H9 (cell line): ENCODE results near the gene BST2. TPM values are rescaled to one million over a fixed set of nuclear protein-coding genes. Genes with fewer than 3 reads are reported as not detected.

Experiments used
- DNase-seq: peaks from one replicate; pipeline ENCODE4 v3.0.0-alpha.2; 2017
- H2AFZ ChIP-seq: one replicate; pipeline ENCODE4 v1.6.1; 2013; ENCODE audit warnings: mild to moderate bottlenecking, low read length, control low read depth, moderate library complexity
- H2AK5ac ChIP-seq: 2 replicates; pipeline ENCODE4 v1.6.1; 2013; ENCODE audit warnings: low read length, control low read depth, mixed read lengths; ENCODE audit not compliant: insufficient read length
- H2BK120ac ChIP-seq: one replicate; pipeline ENCODE4 v1.6.1; 2013; ENCODE audit warnings: low read depth, mild to moderate bottlenecking, low read length, control low read depth, inconsistent platforms; ENCODE audit not compliant: poor library complexity, severe bottlenecking
- H2BK12ac ChIP-seq: 2 replicates; pipeline ENCODE4 v1.6.1; 2013; ENCODE audit warnings: low read length, control low read depth, mixed read lengths, low read depth; ENCODE audit not compliant: insufficient read length
- H2BK15ac ChIP-seq: 2 replicates; pipeline ENCODE4 v1.6.1; 2013; ENCODE audit warnings: low read depth, low read length, control low read depth
- H2BK20ac ChIP-seq: one replicate; pipeline ENCODE4 v1.6.1; 2013; ENCODE audit warnings: low read depth, mild to moderate bottlenecking, low read length, control low read depth, inconsistent platforms; ENCODE audit not compliant: poor library complexity, severe bottlenecking
- H2BK5ac ChIP-seq: 2 replicates; pipeline ENCODE4 v1.6.1; 2013; ENCODE audit warnings: low read length, control low read depth, mixed read lengths; ENCODE audit not compliant: insufficient read length
- H3K14ac ChIP-seq: 2 replicates; pipeline ENCODE4 v1.6.1; 2013; ENCODE audit warnings: low read length, control low read depth; ENCODE audit not compliant: insufficient read depth
- H3K18ac ChIP-seq: 2 replicates; pipeline ENCODE4 v1.6.1; 2013; ENCODE audit warnings: low read depth, mild to moderate bottlenecking, mixed read lengths, low read length, control low read depth; ENCODE audit not compliant: insufficient read length
- H3K23ac ChIP-seq: 2 replicates; pipeline ENCODE4 v1.6.1; 2013; ENCODE audit warnings: low read length, control low read depth, mixed read lengths, low read depth; ENCODE audit not compliant: insufficient read length
- H3K23me2 ChIP-seq: 2 replicates; pipeline ENCODE4 v1.6.1; 2013; ENCODE audit warnings: low read depth, mild to moderate bottlenecking, mixed read lengths, low read length, control low read depth; ENCODE audit not compliant: insufficient read length, poor library complexity, severe bottlenecking
- H3K27ac ChIP-seq: 2 replicates; pipeline ENCODE4 v1.5.1; 2013; ENCODE audit warnings: low read length, control low read depth, mixed read lengths, low read depth; ENCODE audit not compliant: insufficient read length
- H3K27me3 ChIP-seq: 2 replicates; pipeline ENCODE4 v1.6.1; 2013; ENCODE audit warnings: low read length, control low read depth, inconsistent platforms; ENCODE audit not compliant: insufficient read depth
- H3K4ac ChIP-seq: 2 replicates; pipeline ENCODE4 v1.6.1; 2013; ENCODE audit warnings: low read depth, mild to moderate bottlenecking, control low read depth, inconsistent platforms, low read length, moderate library complexity
- H3K4me1 ChIP-seq: 2 replicates; pipeline ENCODE4 v1.6.1; 2013; ENCODE audit warnings: low read length, control low read depth, inconsistent platforms; ENCODE audit not compliant: insufficient read depth
- H3K4me2 ChIP-seq: 2 replicates; pipeline ENCODE4 v1.6.1; 2013; ENCODE audit warnings: low read length, control low read depth, mixed read lengths; ENCODE audit not compliant: insufficient read length, insufficient read depth
- H3K56ac ChIP-seq: 2 replicates; pipeline ENCODE4 v1.6.1; 2013; ENCODE audit warnings: low read depth, mild to moderate bottlenecking, mixed read lengths, low read length, control low read depth; ENCODE audit not compliant: insufficient read length
- H3K79me1 ChIP-seq: 2 replicates; pipeline ENCODE4 v1.6.1; 2013; ENCODE audit warnings: low read depth, mild to moderate bottlenecking, moderate library complexity, low read length, control low read depth, inconsistent platforms; ENCODE audit not compliant: insufficient read depth, poor library complexity, severe bottlenecking
- H3K79me2 ChIP-seq: 2 replicates; pipeline ENCODE4 v1.6.1; 2013; ENCODE audit warnings: low read length, control low read depth, inconsistent platforms; ENCODE audit not compliant: insufficient read depth
- H3K9ac ChIP-seq: 2 replicates; pipeline ENCODE4 v1.6.1; 2013; ENCODE audit warnings: low read length, control low read depth, mixed read lengths; ENCODE audit not compliant: insufficient read length; ENCODE audit errors: extremely low read depth
- H3K9me3 ChIP-seq: one replicate; pipeline ENCODE4 v1.6.1; 2013; ENCODE audit warnings: low read depth, low read length, inconsistent platforms; ENCODE audit not compliant: control insufficient read depth
- H3T11ph ChIP-seq: one replicate; pipeline ENCODE4 v1.6.1; 2013; ENCODE audit warnings: mild to moderate bottlenecking, low read length, control low read depth, inconsistent platforms
- H4K20me1 ChIP-seq: one replicate; pipeline ENCODE4 v1.6.1; 2013; ENCODE audit not compliant: control insufficient read depth, insufficient read length, insufficient read depth
- H4K5ac ChIP-seq: 2 replicates; pipeline ENCODE4 v1.6.1; 2013; ENCODE audit warnings: low read depth, mild to moderate bottlenecking, mixed read lengths, low read length, control low read depth; ENCODE audit not compliant: insufficient read length
- H4K8ac ChIP-seq: replicated peaks from 2 replicates; pipeline ENCODE4 v1.6.1; 2013; ENCODE audit warnings: low read length, control low read depth, mixed read lengths, low read depth; ENCODE audit not compliant: insufficient read length
- H4K91ac ChIP-seq: 2 replicates; pipeline ENCODE4 v1.6.1; 2013; ENCODE audit warnings: low read depth, mild to moderate bottlenecking, moderate library complexity, mixed read lengths, low read length, control low read depth; ENCODE audit not compliant: insufficient read length
- H3K27ac Mint-ChIP-seq, 3 experiments: 2 replicates in 2 of 3; 3 replicates in 1 of 3; pipeline ENCODE4 v1.8.0; 2020 to 2021; ENCODE audit warnings: mixed read lengths in 3 of 3, mild to moderate bottlenecking in 1 of 3, moderate library complexity in 1 of 3
- H3K27me3 Mint-ChIP-seq: 2 replicates; pipeline ENCODE4 v1.8.0; 2021; ENCODE audit warnings: low read depth, mild to moderate bottlenecking, moderate library complexity, mixed read lengths
- H3K36me3 Mint-ChIP-seq, 3 experiments: 2 replicates in 2 of 3; 3 replicates in 1 of 3; pipeline ENCODE4 v1.8.0; 2020 to 2021; ENCODE audit warnings: low read depth in 3 of 3, mixed read lengths in 3 of 3; ENCODE audit not compliant: insufficient read depth in 1 of 3
- H3K4me1 Mint-ChIP-seq, 2 experiments: 2 replicates each; pipeline ENCODE4 v1.8.0; 2020; ENCODE audit warnings: mixed read lengths in 2 of 2
- H3K4me3 Mint-ChIP-seq, 2 experiments: 2 replicates in 1 of 2; 3 replicates in 1 of 2; pipeline ENCODE4 v1.8.0; 2020 to 2021; ENCODE audit warnings: mild to moderate bottlenecking in 2 of 2, mixed read lengths in 2 of 2, moderate library complexity in 1 of 2
- H3K9me3 Mint-ChIP-seq, 2 experiments: 2 replicates in 1 of 2; 3 replicates in 1 of 2; pipeline ENCODE4 v1.8.0; 2020; ENCODE audit warnings: mild to moderate bottlenecking in 2 of 2, mixed read lengths in 2 of 2, moderate library complexity in 1 of 2
- WGBS: extraction: QIAGEN DNeasy Blood & Tissue Kit; methylation state at CpG from one replicate; pipeline ENCODE4 v1.1.7; 2013; ENCODE audit warnings: missing lambda C conversion rate, low lambda C conversion rate, mixed read lengths; ENCODE audit not compliant: insufficient read length; ENCODE audit errors: extremely low coverage; 5-methylcytosine and 5-hydroxymethylcytosine counted together
- total RNA-seq: library from RNA; stranded (reverse); gene quantifications from 2 replicates; pipeline ENCODE4 v1.2.1, GENCODE V29; 2021
- TF ChIP-seq, protein P1 (sequence below): fragments of 200-600 bp; sonication (generic); conservative IDR thresholded peaks from 3 replicates; pipeline ENCODE4 v1.8.0; 2021; ENCODE audit warnings: antibody characterized with exemption, mild to moderate bottlenecking

The BST2 gene
- total RNA-seq, 1 experiment from 2014 or later, result 63.3 TPM

DNA sequence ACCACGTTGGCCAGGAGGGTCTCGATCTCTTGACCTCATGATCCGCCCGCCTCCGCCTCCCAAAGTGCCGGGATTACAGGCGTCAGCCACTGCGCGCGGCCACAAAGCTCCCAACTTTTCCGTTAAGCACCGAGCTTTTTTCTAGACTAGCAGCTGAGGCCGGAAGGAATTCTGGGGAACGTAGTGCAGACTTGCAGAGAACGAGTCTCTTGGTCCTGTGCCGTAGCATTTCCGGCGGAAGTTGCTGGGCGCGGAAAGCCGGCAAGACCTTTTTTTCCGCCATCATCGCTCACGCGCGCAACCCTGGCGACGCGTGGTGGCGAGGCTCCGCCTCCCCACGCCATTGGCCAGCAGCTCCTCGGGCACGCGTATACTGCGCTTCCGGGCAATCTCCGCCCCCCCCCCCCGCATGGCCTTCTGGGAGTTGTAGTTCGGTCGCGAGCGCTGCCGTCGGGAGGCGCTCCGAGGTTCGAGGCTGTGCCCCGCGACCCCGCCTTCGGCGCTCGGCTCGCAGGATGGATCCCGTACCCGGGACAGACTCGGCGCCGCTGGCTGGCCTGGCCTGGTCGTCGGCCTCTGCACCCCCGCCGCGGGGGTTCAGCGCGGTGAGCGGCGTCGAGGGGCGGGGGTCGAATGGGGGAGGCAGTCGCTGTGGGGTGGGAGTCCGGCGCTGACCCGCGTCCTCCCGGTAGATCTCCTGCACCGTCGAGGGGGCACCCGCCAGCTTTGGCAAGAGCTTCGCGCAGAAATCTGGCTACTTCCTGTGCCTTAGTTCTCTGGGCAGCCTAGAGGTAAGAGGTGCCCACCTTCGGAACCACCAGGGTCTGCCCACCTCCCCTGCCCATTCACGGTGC, 14.4 kb upstream of the BST2 start, which contains the start of gene MVB12A:
Gene MVB12A (plus strand): TSS at position 427 of the 854 bp plus-strand sequence. CDS start 89 bp downstream, at position 516.
- Mint-ChIP-seq H3K9me3 (no peaks in the 10 kb centered on the region; a peak in 1 of 5 replicates), H3K4me3 (peak within 1 kb of the TSS; percentile 84 to 94), H3K4me1 (peaks cover 29 to 42% of the 10 kb centered on the region in 2 experiments), H3K27ac (peak within 1 kb of the TSS; percentile 95 to 97 (median 97)), H3K36me3 (peaks cover 0 to 13% (median 4%) of the 10 kb centered on the region in 3 experiments; a peak in 2 of 7 replicates), H3K27me3 (peaks cover 21% of the 10 kb centered on the region)
- Histone ChIP-seq H2BK20ac (no peak within 1 kb of the TSS), H2BK120ac (no peak within 1 kb of the TSS), H4K8ac (no peak within 1 kb of the TSS), H4K20me1 (no peaks in the 10 kb centered on the region), H3K9ac (peak within 1 kb of the TSS; percentile 11), H3K23ac (no peak within 1 kb of the TSS), H2BK5ac (no peak within 1 kb of the TSS), H3K14ac (0 out of 2 replicates have a peak within 1 kb of the TSS, but pooled peaks have one; percentile 17), H3K56ac (no peak within 1 kb of the TSS), H4K91ac (no peak within 1 kb of the TSS), H2BK12ac (no peak within 1 kb of the TSS), H2AK5ac (no peak within 1 kb of the TSS), H3T11ph (no peak within 1 kb of the TSS), H3K27me3 (no peaks in the 10 kb centered on the region), H3K23me2 (peaks cover 10% of the 10 kb centered on the region), H3K27ac (peak within 1 kb of the TSS; percentile 3), H3K4me2 (peak within 1 kb of the TSS; percentile 71), H3K4ac (no peak within 1 kb of the TSS), H3K79me2 (no peaks in the 10 kb centered on the region), H3K79me1 (no peaks in the 10 kb centered on the region), H3K4me1 (no peaks in the 10 kb centered on the region; the same call in 1 of the 2 replicates), H2BK15ac (no peak within 1 kb of the TSS), H4K5ac (no peak within 1 kb of the TSS), H2AFZ (no peak within 1 kb of the TSS), H3K9me3 (no peaks in the 10 kb centered on the region), H3K18ac (no peak within 1 kb of the TSS)
- TF ChIP-seq, protein P1, sequence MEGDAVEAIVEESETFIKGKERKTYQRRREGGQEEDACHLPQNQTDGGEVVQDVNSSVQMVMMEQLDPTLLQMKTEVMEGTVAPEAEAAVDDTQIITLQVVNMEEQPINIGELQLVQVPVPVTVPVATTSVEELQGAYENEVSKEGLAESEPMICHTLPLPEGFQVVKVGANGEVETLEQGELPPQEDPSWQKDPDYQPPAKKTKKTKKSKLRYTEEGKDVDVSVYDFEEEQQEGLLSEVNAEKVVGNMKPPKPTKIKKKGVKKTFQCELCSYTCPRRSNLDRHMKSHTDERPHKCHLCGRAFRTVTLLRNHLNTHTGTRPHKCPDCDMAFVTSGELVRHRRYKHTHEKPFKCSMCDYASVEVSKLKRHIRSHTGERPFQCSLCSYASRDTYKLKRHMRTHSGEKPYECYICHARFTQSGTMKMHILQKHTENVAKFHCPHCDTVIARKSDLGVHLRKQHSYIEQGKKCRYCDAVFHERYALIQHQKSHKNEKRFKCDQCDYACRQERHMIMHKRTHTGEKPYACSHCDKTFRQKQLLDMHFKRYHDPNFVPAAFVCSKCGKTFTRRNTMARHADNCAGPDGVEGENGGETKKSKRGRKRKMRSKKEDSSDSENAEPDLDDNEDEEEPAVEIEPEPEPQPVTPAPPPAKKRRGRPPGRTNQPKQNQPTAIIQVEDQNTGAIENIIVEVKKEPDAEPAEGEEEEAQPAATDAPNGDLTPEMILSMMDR, result no peak
- no CpG with 5 or more reads among the region's 85 CpGs for WGBS
- peak; percentile 99 for DNase-seq
